Prostate gland (tissue), 2 donors: ENCODE data around the gene AKAP8. TPM values are rescaled to one million over a fixed set of nuclear protein-coding genes. Genes with fewer than 3 reads are reported as not detected.

Experiments
- DNase-seq: peaks from one replicate; pipeline ENCODE4 v3.0.0-alpha.2; 2019; ENCODE audit warnings: low spot score
- H3K27ac ChIP-seq, 2 donors: fragments of 200-600 bp; sonication (generic); 2 replicates each; pipeline ENCODE4 v1.5.1; 2017 to 2019
- H3K27me3 ChIP-seq: fragments of 200-600 bp; sonication (generic); replicated peaks from 2 replicates; pipeline ENCODE4 v1.5.1; 2019; ENCODE audit not compliant: insufficient read depth
- H3K36me3 ChIP-seq, 2 donors: fragments of 200-600 bp; sonication (generic); 1 replicate in 1 of 2; 2 replicates in 1 of 2; pipeline versions ENCODE4 v1.5.1 to v1.8.1; 2017 to 2019
- H3K4me1 ChIP-seq: fragments of 200-600 bp; sonication (generic); replicated peaks from 2 replicates; pipeline ENCODE4 v1.5.1; 2019
- H3K4me3 ChIP-seq, 2 donors: fragments of 200-600 bp; sonication (generic); 2 replicates each; pipeline ENCODE4 v1.5.1; 2017 to 2019
- H3K9me3 ChIP-seq: fragments of 200-600 bp; sonication (generic); 2 replicates; pipeline ENCODE4 v1.5.1; 2017
- CTCF ChIP-seq, 4 experiments: fragments of 200-600 bp in 2 of 4; fragments of 450-650 bp in 2 of 4; sonication (generic) in 2 of 4; IDR thresholded peaks; 1 replicate in 3 of 4; 2 replicates in 1 of 4; pipeline ENCODE4 v1.5.1; 2016 to 2019; ENCODE audit warnings: antibody characterized with exemption in 4 of 4, mild to moderate bottlenecking in 2 of 4, moderate library complexity in 2 of 4
- POLR2A ChIP-seq: fragments of 450-650 bp; IDR thresholded peaks from one replicate; pipeline ENCODE4 v1.6.1; 2016; ENCODE audit warnings: antibody characterized with exemption, mild to moderate bottlenecking
- POLR2AphosphoS5 ChIP-seq: sonication (generic); formaldehyde crosslinking; IDR thresholded peaks from one replicate; pipeline ENCODE4 v1.6.1; 2017; ENCODE audit warnings: antibody characterized with exemption
- WGBS: methylation state at CpG from one replicate; pipeline ENCODE4 v1.1.5; 2018; 5-methylcytosine and 5-hydroxymethylcytosine counted together
- intact Hi-C: fragments of 100-400 bp; cut with DNase I; formaldehyde crosslinking; loops from one replicate; pipeline ENCODE4 v1.14.2; 2022
- total RNA-seq, 2 donors: library from RNA; depleted of rRNA; stranded (reverse); fragments of >200 nt; gene quantifications; one replicate each; pipeline ENCODE4 v1.1.0, GENCODE V29; 2016

AKAP8 gene
- total RNA-seq, 2 donors from 2014 or later = 30.3 to 34.2 TPM

DNA sequence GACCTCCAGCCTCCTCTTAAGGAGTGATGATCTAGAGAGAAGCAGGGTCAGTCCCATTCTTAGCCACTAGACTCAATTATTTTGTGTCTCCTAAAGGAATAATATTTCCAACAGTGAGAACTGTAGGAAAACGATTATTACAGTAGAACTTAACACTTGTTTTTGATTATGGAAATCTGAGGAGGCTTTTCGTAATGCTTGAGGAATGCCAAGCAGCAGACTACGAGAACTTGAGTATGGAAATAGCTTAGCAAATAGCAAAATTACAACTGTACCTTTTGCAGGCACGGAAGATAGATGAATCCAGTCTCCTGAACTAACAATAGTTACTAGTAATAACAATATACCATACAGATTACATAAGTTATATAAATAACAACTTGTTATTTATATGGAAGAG, 59.5 kb downstream of the AKAP8 start:
- TF ChIP-seq POLR2AphosphoS5 (no peak), CTCF (IDR thresholded peaks at IDR 0.05) (no peak), POLR2A (no peak)
- no peak overlapping the region for H3K27ac ChIP-seq
- H3K4me1 ChIP-seq = peaks cover 23% of the 10 kb centered on the region
- 39% methylated on average over 4 of the region's 4 CpGs for WGBS
- H3K4me3 ChIP-seq = no peak overlapping the region
- H3K36me3 ChIP-seq = no peaks in the 10 kb centered on the region
- H3K27me3 ChIP-seq = no peaks in the 10 kb centered on the region
- DNase-seq = no peak
- intact Hi-C loops = no loop called here
- no peaks in the 10 kb centered on the region for H3K9me3 ChIP-seq

DNA sequence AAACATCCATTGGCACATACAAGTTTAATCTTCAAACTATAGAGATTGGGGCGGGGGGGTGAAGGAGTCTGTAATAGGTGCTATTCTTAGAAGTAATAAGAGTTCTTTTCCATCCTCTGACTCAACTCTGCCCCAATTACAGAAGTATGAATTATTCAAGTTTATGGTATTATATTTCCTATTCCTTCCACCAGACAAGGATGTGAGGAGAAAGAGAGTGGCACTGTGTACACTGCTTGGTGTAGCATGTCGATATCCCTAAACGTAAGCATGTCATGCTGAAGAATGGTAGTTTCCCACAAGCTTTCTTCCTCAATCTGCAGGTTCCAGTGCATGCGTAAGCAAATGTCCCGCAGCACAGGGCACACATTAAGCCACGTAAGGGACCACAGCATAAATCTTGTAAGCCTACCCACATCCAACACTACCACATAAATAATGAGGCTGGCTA, 61.3 kb downstream of the AKAP8 start:
- WGBS = 49% methylated on average over 6 of the region's 6 CpGs
- TF ChIP-seq CTCF (IDR thresholded peaks at IDR 0.05) = no peak
- TF ChIP-seq POLR2AphosphoS5 = no peak
- TF ChIP-seq POLR2A = no peak
- H3K4me1 ChIP-seq = peaks cover 10% of the 10 kb centered on the region

GRCh38 chr19:15317392-15318071, 62.1 kb downstream of the AKAP8 start:
- DNase-seq = no peak
- 47% methylated on average over 3 of the region's 3 CpGs for WGBS
- H3K27ac ChIP-seq = no peak overlapping the region
- H3K4me1 ChIP-seq = peaks cover 10% of the 10 kb centered on the region
- TF ChIP-seq POLR2AphosphoS5 = no peak
- no peak for TF ChIP-seq POLR2A
- no peak for TF ChIP-seq CTCF (IDR thresholded peaks at IDR 0.05)
- no peaks in the 10 kb centered on the region for H3K36me3 ChIP-seq
- intact Hi-C loops = no loop called here
- no peak overlapping the region for H3K4me3 ChIP-seq
- H3K27me3 ChIP-seq = no peaks in the 10 kb centered on the region
- no peaks in the 10 kb centered on the region for H3K9me3 ChIP-seq

More for the DNA sequence above, 61.3 kb downstream of the AKAP8 start:
- intact Hi-C loops = no loop called here
- Histone ChIP-seq H3K27ac (no peak overlapping the region), H3K27me3 (no peaks in the 10 kb centered on the region), H3K9me3 (no peaks in the 10 kb centered on the region), H3K36me3 (no peaks in the 10 kb centered on the region), H3K4me3 (no peak overlapping the region)
- DNase-seq = no peak

- Histone ChIP-seq H3K9me3 (no peaks in the 10 kb centered on the region), H3K4me3 (no peak overlapping the region), H3K27ac (no peak overlapping the region), H3K36me3 (no peaks in the 10 kb centered on the region), H3K4me1 (peaks cover 10% of the 10 kb centered on the region), H3K27me3 (no peaks in the 10 kb centered on the region)
- 87% methylated on average over 2 of the region's 2 CpGs for WGBS
- intact Hi-C loops = no loop called here
- DNase-seq = no peak
- TF ChIP-seq POLR2AphosphoS5 = no peak
- TF ChIP-seq CTCF (IDR thresholded peaks at IDR 0.05) = no peak
- no peak for TF ChIP-seq POLR2A
Measured at GRCh38 chr19:15316498-15316897, 63.1 kb downstream of the AKAP8 start.

- no peak for TF ChIP-seq POLR2A
- Histone ChIP-seq H3K4me3 (no peak overlapping the region), H3K36me3 (no peaks in the 10 kb centered on the region), H3K4me1 (peaks cover 19% of the 10 kb centered on the region), H3K27ac (no peak overlapping the region), H3K27me3 (no peaks in the 10 kb centered on the region), H3K9me3 (no peaks in the 10 kb centered on the region)
- intact Hi-C loops = no loop called here
- WGBS = 39% methylated on average over 6 of the region's 6 CpGs
- no peak for DNase-seq
Measured at GRCh38 chr19:15315101-15315500, 64.5 kb downstream of the AKAP8 start.
